ENCODE measurements around the gene XXYLT1.

The XXYLT1 gene

GRCh38 chr3:195032106-195032759 lies 238.7 kb downstream of the XXYLT1 start:
- no peak for DNase-seq (ENCODE audit: low read depth in 2 of 2)

DNA sequence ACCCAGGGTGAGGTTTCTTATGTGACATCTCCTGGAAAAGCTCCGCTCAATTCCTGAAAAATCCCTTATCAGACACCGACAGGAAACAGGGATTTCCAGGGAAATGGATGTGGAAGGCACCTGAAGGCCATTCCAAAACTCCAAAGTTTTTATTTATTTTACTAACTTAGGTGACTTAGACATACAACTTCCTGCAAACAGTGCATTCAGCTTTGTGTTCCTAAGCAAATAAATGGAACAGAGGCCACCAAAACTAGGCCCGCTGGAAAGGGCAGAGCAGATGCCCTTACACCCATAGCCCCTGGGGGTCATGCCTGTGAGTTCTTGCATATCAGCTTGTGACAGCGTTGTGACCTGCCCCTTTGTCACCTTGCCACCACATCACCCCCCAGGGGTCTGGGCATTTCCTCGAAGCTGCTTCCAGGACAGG lies 239.4 kb downstream of the XXYLT1 start:
- no peak for DNase-seq (ENCODE audit: low read depth in 2 of 2)

GRCh38 chr3:195030791-195031321 lies 240.1 kb downstream of the XXYLT1 start:
- no peak for DNase-seq (ENCODE audit: low read depth in 2 of 2)

GRCh38 chr3:195028877-195029606 lies 241.9 kb downstream of the XXYLT1 start:
- no peak for DNase-seq (ENCODE audit: low read depth in 2 of 2)

DNA sequence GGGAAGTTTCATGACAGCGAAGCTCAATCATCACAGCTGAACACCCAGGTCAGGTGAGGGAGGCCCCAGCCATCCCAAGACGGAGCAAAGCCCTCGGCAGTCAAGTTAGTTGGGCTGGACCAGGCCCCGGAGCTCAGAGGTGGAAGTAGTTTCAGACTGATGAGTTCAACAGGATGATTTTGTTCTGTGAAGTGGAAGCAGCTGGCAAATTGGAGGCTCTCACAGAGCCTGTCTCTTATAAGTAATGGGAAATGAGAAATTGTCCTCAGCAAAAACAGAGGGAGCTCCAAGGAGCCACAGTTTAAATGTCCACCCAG lies 245.1 kb downstream of the XXYLT1 start:
- no peak for DNase-seq (ENCODE audit: low read depth in 2 of 2)

GRCh38 chr3:195025056-195025883 lies 245.7 kb downstream of the XXYLT1 start:
- DNase-seq (ENCODE audit: low read depth in 2 of 2) = no peak

GRCh38 chr3:195023989-195024388 lies 247.0 kb downstream of the XXYLT1 start:
- no peak for DNase-seq (ENCODE audit: low read depth in 2 of 2)

DNA sequence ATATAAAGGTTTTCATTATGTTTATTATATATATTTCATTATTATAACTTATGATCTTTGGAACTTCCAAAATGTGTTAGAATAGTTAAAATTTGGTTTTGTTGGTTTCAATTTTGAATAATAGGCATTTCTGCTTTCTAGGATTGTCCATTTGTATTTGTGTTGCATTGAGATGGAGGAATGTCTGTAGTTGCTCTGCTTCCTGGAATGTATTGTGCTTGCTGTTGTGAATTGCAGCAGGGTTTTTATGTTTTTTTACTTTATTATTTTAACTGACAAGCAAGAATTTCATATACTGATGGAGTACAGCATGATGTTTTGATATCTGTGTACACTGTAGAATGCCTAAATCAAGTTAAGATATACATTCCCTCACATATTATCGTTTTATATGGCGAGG lies 247.4 kb downstream of the XXYLT1 start:
- DNase-seq (ENCODE audit: low read depth in 2 of 2) = no peak

DNA sequence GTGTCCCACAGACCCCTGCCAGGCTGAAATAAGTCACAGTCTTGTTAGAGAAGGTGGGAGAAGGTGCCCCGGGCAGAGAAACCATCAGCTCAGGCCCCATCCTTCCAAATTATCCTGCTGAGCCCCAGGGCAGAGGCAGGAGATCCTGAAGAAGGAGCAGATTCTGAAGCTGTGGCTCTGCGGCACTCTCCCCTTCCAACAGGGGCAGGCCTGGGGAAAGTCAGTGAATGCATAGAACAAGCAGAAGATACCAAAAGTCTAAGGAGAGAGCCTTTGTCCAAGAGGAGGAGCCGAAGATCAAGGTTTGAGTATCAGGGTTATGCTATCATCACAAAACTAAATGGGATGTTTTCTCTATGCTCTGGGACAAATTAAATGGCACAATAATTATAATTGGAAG lies 249.3 kb downstream of the XXYLT1 start:
- DNase-seq (ENCODE audit: low read depth in 2 of 2) = no peak

DNA sequence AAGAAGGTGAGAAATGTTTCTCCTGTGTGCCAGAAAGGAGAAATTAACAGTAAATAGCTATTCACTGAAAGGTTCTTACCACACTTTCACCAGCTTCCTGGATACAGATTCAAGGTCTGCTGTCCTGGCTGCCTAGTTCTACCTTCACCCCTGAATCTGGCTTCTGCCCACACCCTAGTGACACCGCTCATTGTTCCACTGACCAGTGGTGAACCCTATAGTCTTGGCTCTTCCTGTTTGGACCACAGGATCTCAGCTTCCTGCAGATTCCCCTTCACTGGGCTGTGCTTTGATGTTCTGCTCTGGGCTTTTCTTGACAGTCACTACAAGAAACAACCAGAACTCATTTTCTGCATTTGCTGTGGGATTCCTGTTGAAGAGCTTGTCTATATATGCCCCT lies 250.0 kb downstream of the XXYLT1 start:
- no peak for DNase-seq (ENCODE audit: low read depth in 2 of 2)

DNA sequence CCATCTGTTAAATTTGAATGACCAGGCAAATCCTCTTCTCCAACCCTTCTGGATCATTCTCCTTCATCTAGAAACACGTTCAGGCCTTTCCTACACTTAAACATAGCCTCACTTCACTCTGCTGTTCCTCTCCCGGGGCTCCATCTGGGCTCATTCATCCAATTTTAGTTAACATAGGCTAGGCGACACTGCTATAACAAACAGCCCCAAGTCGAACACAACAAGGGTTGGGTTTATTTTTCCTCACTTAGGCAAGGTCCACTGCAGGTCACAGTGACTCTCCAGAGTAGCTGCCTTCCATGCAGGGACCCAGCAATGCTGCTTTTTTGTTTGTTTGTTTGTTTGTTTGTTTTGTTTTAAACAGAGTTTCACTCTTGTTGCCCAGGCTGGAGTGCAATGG lies 250.8 kb downstream of the XXYLT1 start:
- DNase-seq (ENCODE audit: low read depth in 2 of 2) = no peak

DNA sequence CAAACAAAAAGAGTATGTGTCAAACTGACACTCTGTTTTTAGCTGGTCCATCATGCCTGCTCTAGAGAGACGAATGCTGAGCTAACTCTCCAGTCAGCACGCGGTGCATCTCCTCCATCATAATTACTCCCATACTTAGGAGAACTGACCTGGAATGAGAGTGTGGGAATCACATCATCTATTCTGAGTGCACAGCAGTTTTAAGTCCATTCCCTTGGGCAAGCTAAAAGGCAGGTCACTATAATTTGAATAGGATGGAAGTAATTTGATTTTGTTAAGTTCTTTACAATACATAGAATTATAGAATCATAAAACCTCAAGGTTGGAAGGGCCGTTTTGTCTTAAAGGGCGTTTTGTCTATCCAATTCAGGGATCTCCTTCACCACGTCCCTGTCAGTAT lies 251.6 kb downstream of the XXYLT1 start:
- DNase-seq (ENCODE audit: low read depth in 2 of 2) = no peak

Measured in stimulated activated CD8-positive, alpha-beta memory T cell treated with anti-CD3 and anti-CD28 coated beads, Interleukin-7, amount 100 ng/mL, for 1 hour (primary cell).